ENCODE measurements around the gene ARHGAP19. TPM values are rescaled to one million over a fixed set of nuclear protein-coding genes. Genes with fewer than 3 reads are reported as not detected.
A peak's percentile ranks its signal among the peaks of the same experiment; 100 is the strongest.
"Not testable (repeated sequence)": the region's sequence is repeated elsewhere in the genome, so short reads cannot be mapped to it uniquely, and the experiment has no call there.

ARHGAP19 gene
- total RNA-seq, 1 donor from 2014 or later: 16.0 TPM

GRCh38 chr10:97279121-97279815 is 13.2 kb downstream of the ARHGAP19 start:
- DNase-seq: no peak

- peak; percentile 96 for DNase-seq
Observed at GRCh38 chr10:97278491-97278989, 13.9 kb downstream of the ARHGAP19 start.

GRCh38 chr10:97277551-97277950 is 14.9 kb downstream of the ARHGAP19 start:
- no peak for DNase-seq

- DNase-seq: no peak
Observed at GRCh38 chr10:97274828-97275227, 17.6 kb downstream of the ARHGAP19 start.

GRCh38 chr10:97273700-97274099 is 18.7 kb downstream of the ARHGAP19 start:
- no peak for DNase-seq

GRCh38 chr10:97270523-97271154 is 21.8 kb downstream of the ARHGAP19 start:
- no peak for DNase-seq

- DNase-seq: no peak
Observed at GRCh38 chr10:97267671-97268070, 24.8 kb downstream of the ARHGAP19 start.

GRCh38 chr10:97265095-97265494 is 27.3 kb downstream of the ARHGAP19 start:
- DNase-seq: not testable (repeated sequence)

- DNase-seq: no peak
Observed at GRCh38 chr10:97263971-97264370, 28.5 kb downstream of the ARHGAP19 start.

- DNase-seq: no peak
Observed at GRCh38 chr10:97261656-97262055, 30.8 kb downstream of the ARHGAP19 start.

- no peak for DNase-seq
Observed at GRCh38 chr10:97261183-97261582, 31.3 kb downstream of the ARHGAP19 start.

GRCh38 chr10:97259119-97259518 is 33.3 kb downstream of the ARHGAP19 start:
- no peak for DNase-seq

- DNase-seq: no peak
Observed at GRCh38 chr10:97256356-97256755, 36.1 kb downstream of the ARHGAP19 start.

- no peak for DNase-seq
Observed at GRCh38 chr10:97255512-97256293, 36.7 kb downstream of the ARHGAP19 start.

GRCh38 chr10:97254694-97255093 is 37.7 kb downstream of the ARHGAP19 start:
- no peak for DNase-seq

- DNase-seq: no peak
Observed at GRCh38 chr10:97250952-97251351, 41.5 kb downstream of the ARHGAP19 start.

GRCh38 chr10:97243836-97244235 is 48.6 kb downstream of the ARHGAP19 start:
- DNase-seq: no peak

- DNase-seq: no peak
Observed at GRCh38 chr10:97238855-97239254, 53.6 kb downstream of the ARHGAP19 start.

GRCh38 chr10:97235353-97235752 is 57.1 kb downstream of the ARHGAP19 start:
- no peak for DNase-seq

GRCh38 chr10:97234400-97234799 is 58.0 kb downstream of the ARHGAP19 start:
- peak; percentile 23 for DNase-seq

- DNase-seq: no peak
Observed at GRCh38 chr10:97230146-97230545, 62.3 kb downstream of the ARHGAP19 start.

- DNase-seq: no peak
Observed at GRCh38 chr10:97229322-97230015, 63.0 kb downstream of the ARHGAP19 start.

Measured in skin of body (tissue), 2 donors.